H1 (cell line): ENCODE measurements around the gene SEZ6L. TPM values are rescaled to one million over a fixed set of nuclear protein-coding genes. Genes with fewer than 3 reads are reported as not detected.

Experiments used
- ASH2L ChIP-seq: fragments of 200-600, 300-600 bp; sonication (generic); IDR thresholded peaks from one replicate; pipeline ENCODE4 v1.7.1; 2017; ENCODE audit warnings: low read length
- CHD1 ChIP-seq: IDR thresholded peaks from 2 replicates; pipeline ENCODE4 v1.6.1; 2012; ENCODE audit warnings: low read depth, low read length, improper control_type of control experiment
- SIN3A ChIP-seq, 2 experiments: IDR thresholded peaks in 1 of 2; conservative IDR thresholded peaks in 1 of 2; 2 replicates each; pipeline ENCODE4 v1.6.1; 2011 to 2012; ENCODE audit warnings: low read length in 2 of 2, improper control_type of control experiment in 1 of 2, low read depth in 1 of 2, mild to moderate bottlenecking in 1 of 2
- TAF1 ChIP-seq: IDR thresholded peaks from 2 replicates; pipeline ENCODE4 v1.6.1; 2011; ENCODE audit warnings: mild to moderate bottlenecking, low read depth, low read length
- TEAD4 ChIP-seq: IDR thresholded peaks from 2 replicates; pipeline ENCODE4 v1.6.1; 2012; ENCODE audit warnings: low read depth, low read length, inconsistent platforms, mixed read lengths
- polyA plus RNA-seq, 7 experiments: library from polyadenylated mRNA; depleted of rRNA in 3 of 7; stranded (reverse) in 5 of 7; unstranded in 2 of 7; fragments of >200 nt in 5 of 7; fragments of 200-250 nt in 2 of 7; gene quantifications; 1 replicate in 5 of 7; 2 replicates in 1 of 7; 4 replicates in 1 of 7; pipeline versions ENCODE4 v1.2.1 to v1.2.3, GENCODE V29; 2011 to 2013; ENCODE audit warnings: missing spikeins in 2 of 7, mixed read lengths in 2 of 7
- total RNA-seq: library from RNA; stranded (reverse); fragmentation: NEBNext Ultra II Directional; extraction: Animal tissue kit (Norgen Biotek cat#: 25700); gene quantifications from 2 replicates; pipeline ENCODE4 v1.2.1, GENCODE V29; 2021

SEZ6L gene
- total and polyA plus RNA-seq, 2 of the 8 experiments (the other 6 are each of a cell fraction or from before 2014, with no cell fraction given) = 0.06 to 0.33 TPM

GRCh38 chr22:26259510-26259909 lies 90.2 kb downstream of the SEZ6L start (continued):
- TF ChIP-seq TEAD4 (peak; percentile 75; the same call in 1 of the 2 replicates), CHD1 (no peak), ASH2L (no peak), SIN3A (conservative IDR thresholded peaks at IDR 0.05 in 1 of 2, IDR thresholded peaks at IDR 0.05 in 1 of 2; ENCODE audit: low read depth in 1 of 2, low read length in 2 of 2) (peak; percentile 92 to 95; a peak in 3 of 4 replicates), TAF1 (no peak)
